GM11168 (cell line): ENCODE data around the gene OR51V1.

Experiments used
- in situ Hi-C: fragments of 300-500 bp; cut with MboI; formaldehyde crosslinking; loops from one replicate; pipeline ENCODE4 v1.12.0; 2022; ENCODE audit warnings: low sequenced_read_pairs; ENCODE audit not compliant: unreplicated experiment

OR51V1 gene

DNA sequence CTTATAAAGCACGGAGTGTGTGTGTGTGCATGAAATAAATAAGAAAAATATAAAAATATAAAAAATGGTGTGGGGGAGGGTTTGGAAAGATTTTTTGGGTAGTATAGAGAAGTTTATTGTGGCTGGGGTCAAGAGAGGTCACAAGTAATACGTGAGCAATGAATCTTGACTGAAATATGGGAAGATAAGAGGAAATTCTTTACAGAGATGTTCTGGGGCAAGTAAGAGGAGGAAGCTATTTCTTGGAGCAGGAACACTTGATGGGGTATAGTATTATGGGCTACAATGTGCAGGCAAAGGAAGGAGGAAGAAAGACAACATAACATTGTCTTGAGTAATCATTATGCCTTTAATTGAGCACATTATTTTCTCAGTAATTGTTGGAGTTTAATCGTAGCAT is 31.7 kb upstream of the OR51V1 start:
- in situ Hi-C loops: no loop called here

DNA sequence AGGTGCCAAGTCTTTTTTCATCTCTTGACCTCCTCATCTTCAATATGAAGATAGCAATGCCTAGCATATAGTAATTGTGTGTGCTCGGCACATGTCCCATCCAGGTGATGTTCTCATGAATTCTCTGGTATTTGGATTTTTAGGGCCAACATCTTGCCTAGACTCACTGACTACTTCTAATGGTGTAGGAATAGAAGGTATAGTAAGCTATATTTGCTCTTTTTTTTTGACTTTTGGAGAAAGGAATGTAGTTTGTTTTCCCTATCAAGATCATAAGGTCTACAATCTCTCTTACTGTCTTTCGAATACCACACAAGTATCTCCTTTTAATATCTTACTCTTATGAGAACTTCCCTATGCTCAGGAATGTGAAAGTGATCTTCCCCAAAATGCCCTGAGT is 30.6 kb upstream of the OR51V1 start:
- in situ Hi-C loops: no loop called here

DNA sequence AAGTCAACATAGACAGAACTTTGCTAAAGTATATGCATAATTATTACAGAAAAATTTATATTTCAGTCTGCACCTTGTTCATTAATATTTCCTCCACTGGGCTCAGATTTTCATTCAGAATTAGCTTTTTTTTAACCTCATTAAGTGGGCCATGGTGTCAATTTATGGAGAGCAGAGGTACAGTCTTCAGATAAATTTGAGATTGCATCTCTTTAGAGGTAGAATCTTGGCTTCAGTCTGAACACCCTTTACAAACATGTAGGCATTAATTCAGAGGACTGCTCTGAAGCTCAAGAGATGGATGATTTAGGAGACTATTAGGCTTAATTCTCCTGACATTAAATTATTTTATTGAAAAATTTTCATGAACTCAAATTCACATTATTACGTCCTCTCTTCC is 29.8 kb upstream of the OR51V1 start:
- in situ Hi-C loops: no loop called here

DNA sequence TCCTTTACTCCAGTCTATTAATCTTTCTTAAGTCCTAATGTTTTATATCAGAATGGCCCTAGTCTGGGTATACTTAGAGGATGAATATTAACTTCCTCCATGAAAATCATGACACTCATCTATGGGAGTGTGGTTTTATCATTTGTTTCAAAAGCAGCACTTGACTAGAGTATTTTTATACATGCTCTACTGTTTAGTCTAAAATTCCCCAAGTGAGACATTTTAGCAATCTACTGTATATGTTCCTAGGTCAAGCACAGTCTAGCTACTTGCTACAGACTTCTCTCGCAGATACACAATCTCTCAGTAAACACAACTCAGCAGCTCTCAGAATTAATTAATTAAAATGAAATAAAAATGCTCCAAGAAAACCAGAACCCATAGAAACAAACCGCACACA is 29.3 kb upstream of the OR51V1 start:
- in situ Hi-C loops: no loop called here

DNA sequence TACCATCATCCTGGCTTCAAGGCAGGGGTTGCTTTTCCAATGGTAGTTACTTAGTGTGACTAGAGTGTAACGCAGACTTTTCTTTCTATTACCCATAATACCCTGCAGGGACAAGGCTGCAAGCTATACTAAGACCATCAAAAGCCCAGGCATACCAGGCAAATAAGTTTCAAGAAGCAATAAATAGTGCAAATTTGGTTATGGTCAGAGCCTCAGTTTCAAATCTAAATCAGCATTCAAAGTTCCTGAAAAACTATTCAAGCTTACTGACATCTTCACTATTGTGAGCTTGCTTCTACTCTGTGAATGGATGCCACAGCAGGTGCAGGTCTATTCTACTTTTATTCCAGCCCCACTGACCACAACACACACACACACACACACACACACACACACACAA is 28.9 kb upstream of the OR51V1 start:
- in situ Hi-C loops: no loop called here

DNA sequence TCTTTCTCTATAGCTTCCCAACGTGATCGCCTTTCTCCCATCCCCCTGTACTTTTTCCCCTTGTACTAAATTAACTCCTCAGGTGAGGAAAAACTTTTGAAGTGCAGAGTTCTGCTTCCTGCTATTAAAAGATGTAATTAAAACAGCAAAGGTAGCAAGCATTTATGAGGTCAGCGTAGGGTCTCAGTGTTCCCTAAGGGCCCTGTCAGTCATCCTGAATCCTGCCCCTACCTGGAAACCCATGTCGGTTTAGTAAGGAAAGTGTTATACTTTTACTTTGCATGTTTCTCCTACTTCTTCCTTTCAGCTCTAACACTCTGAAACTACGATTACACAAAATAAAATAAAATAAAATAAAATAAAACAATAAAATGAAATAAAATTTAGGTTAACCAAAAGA is 27.6 kb upstream of the OR51V1 start:
- in situ Hi-C loops: no loop called here

DNA sequence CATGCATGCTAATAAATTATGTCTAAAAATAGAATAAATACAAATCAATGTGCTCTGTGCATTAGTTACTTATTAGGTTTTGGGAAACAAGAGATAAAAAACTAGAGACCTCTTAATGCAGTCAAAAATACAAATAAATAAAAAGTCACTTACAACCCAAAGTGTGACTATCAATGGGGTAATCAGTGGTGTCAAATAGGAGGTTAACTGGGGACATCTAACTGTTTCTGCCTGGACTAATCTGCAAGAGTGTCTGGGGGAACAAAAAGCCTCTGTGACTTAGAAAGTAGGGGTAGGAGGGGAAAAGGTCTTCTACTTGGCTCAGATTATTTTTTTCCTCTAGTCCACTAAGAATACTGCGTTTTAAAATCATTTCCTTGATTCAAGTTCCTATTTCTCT is 27.2 kb upstream of the OR51V1 start:
- in situ Hi-C loops: no loop called here

DNA sequence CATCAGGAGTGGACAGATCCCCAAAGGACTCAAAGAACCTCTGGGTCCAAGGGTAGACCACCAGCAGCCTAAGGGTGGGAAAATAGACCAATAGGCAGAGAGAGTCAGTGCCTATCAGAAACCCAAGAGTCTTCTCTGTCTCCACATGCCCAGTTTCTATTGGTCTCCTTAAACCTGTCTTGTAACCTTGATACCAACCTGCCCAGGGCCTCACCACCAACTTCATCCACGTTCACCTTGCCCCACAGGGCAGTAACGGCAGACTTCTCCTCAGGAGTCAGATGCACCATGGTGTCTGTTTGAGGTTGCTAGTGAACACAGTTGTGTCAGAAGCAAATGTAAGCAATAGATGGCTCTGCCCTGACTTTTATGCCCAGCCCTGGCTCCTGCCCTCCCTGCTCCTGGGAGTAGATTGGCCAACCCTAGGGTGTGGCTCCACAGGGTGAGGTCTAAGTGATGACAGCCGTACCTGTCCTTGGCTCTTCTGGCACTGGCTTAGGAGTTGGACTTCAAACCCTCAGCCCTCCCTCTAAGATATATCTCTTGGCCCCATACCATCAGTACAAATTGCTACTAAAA is 26.3 kb upstream of the OR51V1 start, which contains the start of gene HBB:
Gene HBB, minus strand, starts transcription at position 340 of the 579 bp plus-strand sequence. Its CDS starts 50 bp downstream, at position 290.
- in situ Hi-C loops: no loop called here

DNA sequence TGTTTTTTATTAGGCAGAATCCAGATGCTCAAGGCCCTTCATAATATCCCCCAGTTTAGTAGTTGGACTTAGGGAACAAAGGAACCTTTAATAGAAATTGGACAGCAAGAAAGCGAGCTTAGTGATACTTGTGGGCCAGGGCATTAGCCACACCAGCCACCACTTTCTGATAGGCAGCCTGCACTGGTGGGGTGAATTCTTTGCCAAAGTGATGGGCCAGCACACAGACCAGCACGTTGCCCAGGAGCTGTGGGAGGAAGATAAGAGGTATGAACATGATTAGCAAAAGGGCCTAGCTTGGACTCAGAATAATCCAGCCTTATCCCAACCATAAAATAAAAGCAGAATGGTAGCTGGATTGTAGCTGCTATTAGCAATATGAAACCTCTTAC is 25.0 kb upstream of the OR51V1 start:
- in situ Hi-C loops: no loop called here

DNA sequence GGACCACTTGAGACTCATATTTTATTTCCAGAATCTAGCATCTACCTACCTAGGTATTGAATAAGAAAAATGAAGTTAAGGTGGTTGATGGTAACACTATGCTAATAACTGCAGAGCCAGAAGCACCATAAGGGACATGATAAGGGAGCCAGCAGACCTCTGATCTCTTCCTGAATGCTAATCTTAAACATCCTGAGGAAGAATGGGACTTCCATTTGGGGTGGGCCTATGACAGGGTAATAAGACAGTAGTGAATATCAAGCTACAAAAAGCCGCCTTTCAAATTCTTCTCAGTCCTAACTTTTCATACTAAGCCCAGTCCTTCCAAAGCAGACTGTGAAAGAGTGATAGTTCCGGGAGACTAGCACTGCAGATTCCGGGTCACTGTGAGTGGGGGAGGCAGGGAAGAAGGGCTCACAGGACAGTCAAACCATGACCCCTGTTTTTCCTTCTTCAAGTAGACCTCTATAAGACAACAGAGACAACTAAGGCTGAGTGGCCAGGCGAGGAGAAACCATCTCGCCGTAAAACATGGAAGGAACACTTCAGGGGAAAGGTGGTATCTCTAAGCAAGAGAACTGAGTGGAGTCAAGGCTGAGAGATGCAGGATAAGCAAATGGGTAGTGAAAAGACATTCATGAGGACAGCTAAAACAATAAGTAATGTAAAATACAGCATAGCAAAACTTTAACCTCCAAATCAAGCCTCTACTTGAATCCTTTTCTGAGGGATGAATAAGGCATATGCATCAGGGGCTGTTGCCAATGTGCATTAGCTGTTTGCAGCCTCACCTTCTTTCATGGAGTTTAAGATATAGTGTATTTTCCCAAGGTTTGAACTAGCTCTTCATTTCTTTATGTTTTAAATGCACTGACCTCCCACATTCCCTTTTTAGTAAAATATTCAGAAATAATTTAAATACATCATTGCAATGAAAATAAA is 24.3 kb upstream of the OR51V1 start:
- in situ Hi-C loops: no loop called here

DNA sequence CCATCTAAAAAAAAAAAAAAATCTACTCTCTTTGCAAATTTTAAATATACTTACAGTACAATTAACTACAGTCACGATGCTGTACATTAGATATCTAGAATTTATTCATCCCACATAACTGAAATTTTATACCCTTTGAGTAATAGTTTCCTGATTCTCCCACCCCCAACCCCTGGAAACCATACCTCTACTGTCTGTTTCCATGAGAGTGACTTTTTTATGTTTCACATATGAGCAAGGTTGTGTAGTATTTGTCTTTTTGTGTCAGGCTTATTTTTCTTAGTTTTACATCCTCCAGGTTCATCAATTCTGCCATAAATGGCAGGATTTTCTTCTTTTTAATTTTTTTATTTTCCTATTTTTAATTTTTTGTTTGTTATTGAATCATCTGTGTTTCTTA is 23.2 kb upstream of the OR51V1 start:
- in situ Hi-C loops: no loop called here

DNA sequence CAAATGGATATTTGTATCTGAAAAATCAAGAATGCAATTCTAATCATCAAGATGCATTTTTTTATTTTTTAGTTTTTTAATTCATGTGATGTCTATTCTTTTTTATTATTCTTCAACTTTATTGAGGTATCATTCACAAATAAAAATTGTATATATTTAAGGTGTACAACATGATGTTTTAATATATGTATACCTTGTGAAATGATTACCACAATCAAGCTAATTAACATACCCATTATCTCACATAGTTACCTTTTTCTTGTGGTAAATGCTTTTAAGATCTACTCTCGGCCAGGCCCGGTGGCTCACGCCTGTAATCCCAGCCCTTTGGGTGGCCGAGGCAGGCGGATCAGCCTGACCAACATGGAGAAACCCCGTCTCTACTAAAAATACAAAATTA is 22.7 kb upstream of the OR51V1 start:
- in situ Hi-C loops: no loop called here

DNA sequence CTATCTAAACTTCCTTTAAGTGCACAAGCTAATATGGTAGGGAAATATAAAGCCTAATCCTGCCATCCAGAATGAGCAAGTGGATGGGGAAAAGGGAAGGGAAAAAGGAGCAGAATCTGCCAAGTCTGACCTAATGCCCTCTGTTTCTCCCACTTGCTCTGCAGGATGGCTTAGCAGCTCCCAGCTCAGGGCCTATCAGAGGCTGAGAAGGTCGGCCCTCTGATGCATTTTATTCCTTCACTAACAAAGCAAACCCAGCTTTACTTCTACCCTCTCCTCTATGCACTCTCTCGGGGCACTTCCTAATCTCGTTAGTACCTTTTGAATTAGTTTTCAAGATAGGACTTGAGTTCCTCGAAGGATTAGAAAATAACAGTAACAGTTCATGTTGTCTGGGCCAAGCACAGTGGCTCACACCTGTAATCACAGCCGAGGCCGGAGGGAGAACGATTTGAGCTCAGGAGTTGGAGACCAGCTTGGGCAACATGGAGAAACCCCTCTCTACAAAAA is 9.9 kb upstream of the OR51V1 start:
- in situ Hi-C loops: no loop called here

DNA sequence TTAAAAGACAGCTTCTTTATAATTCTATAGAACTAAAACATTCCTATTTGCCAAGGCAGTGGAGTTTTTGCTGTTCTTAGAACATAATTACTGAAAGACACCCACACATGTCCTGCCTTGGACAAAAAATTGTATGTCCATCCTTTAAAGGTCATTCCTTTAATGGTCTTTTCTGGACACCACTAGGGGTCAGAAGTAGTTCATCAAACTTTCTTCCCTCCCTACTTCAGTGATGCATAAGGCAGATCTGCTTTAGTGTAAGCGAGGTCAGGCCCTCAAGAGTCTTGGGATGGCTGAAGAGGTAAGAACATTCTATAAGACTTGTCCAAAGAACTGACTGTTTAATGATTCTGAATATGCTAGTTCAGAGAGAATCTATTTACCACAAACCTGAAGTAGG is 4.3 kb upstream of the OR51V1 start:
- in situ Hi-C loops: no loop called here

DNA sequence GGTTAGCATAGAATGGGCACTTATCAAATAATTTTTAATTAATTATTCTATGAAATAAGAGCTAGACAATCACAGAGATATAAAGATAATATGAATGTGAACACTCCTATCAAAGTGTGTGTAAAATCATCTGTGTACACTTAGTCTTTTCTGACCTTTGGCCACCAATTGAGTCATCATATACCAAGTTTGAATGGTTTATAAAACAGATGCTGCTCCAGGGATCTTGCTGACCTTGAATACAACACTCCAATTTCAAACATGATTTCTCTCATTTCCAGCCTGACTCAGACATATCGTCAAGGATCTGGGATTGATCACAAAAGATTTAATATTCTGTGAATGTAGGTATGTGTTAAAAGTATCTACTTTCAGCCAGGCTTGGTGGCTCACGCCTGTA is 2.9 kb upstream of the OR51V1 start:
- in situ Hi-C loops: no loop called here

DNA sequence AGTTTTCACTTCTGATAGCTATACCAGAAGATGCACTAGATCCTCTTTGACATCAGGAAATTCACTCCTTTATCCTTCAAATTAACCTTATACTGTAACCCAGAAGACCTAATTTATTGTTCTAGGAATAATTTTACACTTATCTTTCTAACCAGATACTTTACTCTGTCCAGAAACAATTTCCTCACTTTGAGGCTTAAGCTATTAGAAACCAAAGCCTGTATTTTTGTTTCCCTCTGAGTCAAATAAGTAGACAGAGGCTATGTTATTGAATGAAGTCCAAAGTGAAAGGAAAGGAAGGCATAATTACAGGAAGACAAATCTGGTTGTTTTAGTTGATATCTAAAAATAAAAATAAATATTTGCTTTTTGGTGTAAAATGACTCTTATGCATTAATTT is 2.2 kb downstream of the OR51V1 start:
- in situ Hi-C loops: no loop called here

DNA sequence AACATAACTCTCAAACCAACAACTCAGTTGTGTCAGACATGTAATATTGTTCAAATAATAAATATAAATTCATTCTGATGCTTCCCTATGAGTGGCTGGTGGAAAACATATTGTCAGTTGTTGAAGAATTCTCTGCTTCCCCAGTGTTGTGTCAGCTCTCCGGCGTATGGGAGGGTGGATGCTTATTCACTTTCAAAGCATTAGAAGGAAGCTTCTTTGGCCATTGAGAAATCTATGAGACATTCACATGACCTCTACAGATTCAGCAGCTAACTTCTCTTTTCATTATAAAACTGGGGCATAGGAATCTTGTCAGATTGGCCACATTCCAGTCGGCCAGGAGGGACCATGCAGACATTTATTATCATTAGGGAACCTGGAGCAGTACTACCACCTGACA is 2.9 kb downstream of the OR51V1 start:
- in situ Hi-C loops: no loop called here

DNA sequence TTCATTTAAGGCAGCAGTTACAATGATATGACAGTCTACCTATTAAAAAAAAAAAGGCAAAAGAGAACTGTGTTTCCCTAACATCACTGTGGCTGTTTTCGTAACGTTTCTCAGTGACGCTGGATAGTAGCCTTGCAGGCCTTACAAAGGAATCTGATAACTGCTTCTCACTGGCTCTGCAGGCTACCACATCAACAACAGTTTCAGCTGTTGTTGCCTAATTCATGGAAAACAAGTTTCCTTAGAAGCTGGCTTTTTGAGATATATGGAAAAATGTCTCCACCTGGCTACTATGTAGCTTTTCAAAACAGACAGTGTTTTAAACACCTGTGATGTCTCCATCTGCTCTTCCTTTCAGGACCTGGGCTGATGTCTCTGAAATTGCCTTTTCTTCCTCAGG is 3.8 kb downstream of the OR51V1 start:
- in situ Hi-C loops: no loop called here

DNA sequence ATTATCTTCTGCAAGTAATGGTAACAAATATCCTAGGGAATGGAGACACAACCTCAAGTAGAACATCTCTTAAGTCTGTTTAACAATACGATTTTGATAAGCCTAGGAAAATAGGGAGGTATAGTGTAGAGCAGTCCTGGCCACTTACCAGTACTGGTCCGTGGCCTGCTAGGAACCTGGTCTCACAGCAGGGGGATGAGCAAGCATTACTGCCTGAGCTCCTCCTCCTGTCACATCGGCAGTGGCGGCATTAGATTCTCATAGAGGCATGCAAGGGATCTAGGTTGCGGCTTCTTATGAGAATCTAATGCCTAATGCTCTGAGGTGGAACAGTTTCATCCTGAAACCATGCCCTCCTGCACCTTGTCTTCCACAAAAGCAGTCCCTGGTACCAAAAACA is 4.4 kb downstream of the OR51V1 start:
- in situ Hi-C loops: no loop called here

DNA sequence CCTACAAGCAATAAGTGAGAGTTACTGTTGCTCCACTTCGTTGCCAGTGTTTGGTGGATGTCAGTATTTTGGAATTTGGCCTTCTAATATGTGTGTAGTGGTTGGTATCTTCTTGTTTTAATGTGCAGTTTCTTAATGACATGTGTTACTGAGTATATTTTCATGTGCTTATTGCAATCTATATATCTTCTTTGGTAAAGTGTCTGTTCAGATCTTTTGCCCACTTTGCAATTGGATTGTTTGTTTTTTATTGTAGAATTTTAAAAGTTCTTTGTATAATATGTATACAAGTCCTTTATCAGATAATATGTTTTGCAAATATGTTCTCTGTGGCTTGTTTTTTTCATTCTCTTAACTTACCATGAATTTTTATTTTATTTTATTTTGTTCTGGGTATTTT is 7.7 kb downstream of the OR51V1 start:
- in situ Hi-C loops: no loop called here

DNA sequence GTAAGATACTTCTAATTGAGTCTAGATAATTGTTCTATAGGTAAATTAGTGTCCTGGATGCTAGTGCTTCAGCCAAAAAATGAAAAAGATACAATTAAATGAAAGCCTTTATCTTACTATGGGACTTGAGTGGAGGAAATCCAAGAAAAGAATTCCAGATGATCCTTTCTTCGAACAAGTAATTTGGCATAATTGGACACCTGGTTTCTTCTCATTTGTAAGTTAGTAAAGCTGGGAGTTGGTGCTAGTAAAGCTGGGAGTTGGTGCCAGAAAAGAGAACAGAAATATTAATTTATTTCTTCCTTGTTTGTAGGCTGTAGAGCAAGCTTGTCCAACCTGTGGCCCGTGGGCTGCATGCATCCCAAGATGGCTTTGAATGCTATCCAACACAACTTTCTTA is 12.3 kb downstream of the OR51V1 start:
- in situ Hi-C loops: no loop called here
